Activated CD8-positive, alpha-beta memory T cell treated with anti-CD3 and anti-CD28 coated beads, Interleukin-2, amount 50 U/mL, for 1 hour (primary cell): Measurements from ENCODE around the gene REXO1.

Experiments used
- DNase-seq: peaks from one replicate; pipeline ENCODE4 v3.0.0-alpha.2; 2020; ENCODE audit errors: extremely low read depth

REXO1 gene

GRCh38 chr19:1766800-1767352, 81.4 kb downstream of the REXO1 start:
- no peak for DNase-seq

GRCh38 chr19:1765904-1766799, 82.1 kb downstream of the REXO1 start:
- DNase-seq = no peak
